Heart right ventricle (tissue), 16 donors: ENCODE data around the gene PHF19. TPM values are rescaled to one million over a fixed set of nuclear protein-coding genes. Genes with fewer than 3 reads are reported as not detected.

ENCODE experiments used
- ATAC-seq, 8 donors: fragments of 200-7000 bp; cut with Tn5 transposase; one replicate each; pipeline ENCODE4 v1.9.1; 2020; ENCODE audit warnings: mild to moderate bottlenecking in 8 of 8, moderate library complexity in 8 of 8, moderate number of reproducible peaks in 1 of 8
- DNase-seq, 2 donors: peaks; one replicate each; pipeline ENCODE4 v3.0.0-alpha.2; 2020
- H3K27ac ChIP-seq, 10 donors: fragments of 200-600 bp; sonication (generic) in 2 of 10; one replicate each; pipeline versions ENCODE4 v1.5.0 to v1.8.0; 2020 to 2022; ENCODE audit warnings: mild to moderate bottlenecking in 3 of 10
- H3K27me3 ChIP-seq, 7 donors: fragments of 200-600 bp; one replicate each; pipeline ENCODE4 v1.8.0; 2021 to 2022; ENCODE audit warnings: mild to moderate bottlenecking in 2 of 7
- H3K36me3 ChIP-seq, 9 donors: fragments of 200-600 bp; sonication (generic) in 1 of 9; one replicate each; pipeline versions ENCODE4 v1.5.0 to v1.8.0; 2020 to 2022; ENCODE audit warnings: mild to moderate bottlenecking in 2 of 9
- H3K4me1 ChIP-seq, 9 donors: fragments of 200-600 bp; sonication (generic) in 1 of 9; one replicate each; pipeline versions ENCODE4 v1.5.0 to v1.8.0; 2020 to 2022; ENCODE audit warnings: mild to moderate bottlenecking in 4 of 9
- H3K4me3 ChIP-seq, 10 donors: fragments of 200-600 bp; sonication (generic) in 2 of 10; one replicate each; pipeline versions ENCODE4 v1.5.0 to v1.8.0; 2020 to 2022; ENCODE audit warnings: mild to moderate bottlenecking in 7 of 10, moderate library complexity in 2 of 10
- H3K9me3 ChIP-seq, 11 donors: fragments of 200-600 bp in 10 of 11; sonication (generic) in 2 of 11; one replicate each; pipeline versions ENCODE4 v1.5.0 to v1.8.0; 2013 to 2022; ENCODE audit warnings: mild to moderate bottlenecking in 2 of 11, control low read depth in 1 of 11, moderate library complexity in 1 of 11
- CTCF ChIP-seq, 9 donors: fragments of 200-600 bp; sonication (generic) in 2 of 9; IDR thresholded peaks; one replicate each; pipeline versions ENCODE4 v1.5.0 to v1.8.0; 2021 to 2022; ENCODE audit warnings: antibody characterized with exemption in 9 of 9, mild to moderate bottlenecking in 5 of 9, moderate library complexity in 1 of 9
- WGBS, 2 donors: extraction: QIAGEN DNeasy Blood & Tissue Kit; methylation state at CpG; one replicate each; pipeline ENCODE4 v1.1.7; 2013; ENCODE audit warnings: inconsistent platforms in 1 of 2; 5-methylcytosine and 5-hydroxymethylcytosine counted together
- intact Hi-C, 10 donors: fragments of 100-400 bp; cut with DNase I; formaldehyde crosslinking; loops; one replicate each; pipeline versions ENCODE4 v1.11.1 to v1.14.2; 2022
- polyA plus RNA-seq, 2 donors: library from polyadenylated mRNA; stranded (reverse); fragments of 200-250 nt; gene quantifications; one replicate each; pipeline ENCODE4 v1.2.3, GENCODE V29; 2013
- total RNA-seq, 10 donors: library from RNA; stranded (reverse); fragmentation: NEBNext Ultra II Directional in 3 of 10; extraction: Animal tissue kit (Norgen Biotek cat#: 25700) in 3 of 10; gene quantifications; one replicate each; pipeline versions ENCODE4 v1.2.1 to v1.2.4, GENCODE V29; 2021 to 2023
- donor health status: Arrhythmogenic right ventricular cardiomyopathy.
- donor health status: ischemic (EF 13 %, LVEDD 7.1; RV severe dilation, severe dysfunction).
- donor health status: healthy with polysubstance abuse.
- donor health status: DM: no; HTN: yes; CAD: no.
- donor health status: DM: no; HTN: no; CAD: no.
- donor health status: ischemic (EF 25% LVEDD 6.9; RV normal size, moderate dysfunction).
- donor health status: ischemic (EF 25% LVEDD 5.7; RV mildly dilated, moderate dysfunction).
- donor health status: healthy.
- donor health status: DM: yes; HTN: yes; CAD: no.
- donor health status: Ischemic cardiomyopathy.
- donor health status: ischemic (EF 35%, LVEDD 5.7; RV mildly dilated, moderate dysfunction).
- donor health status: nonischemic (EF 11% LVEDD 7.7; RV severe dilation, severe dysfunction).
- donor health status: DM: yes; HTN: yes; CAD: no.
- donor health status: PGD.
- donor health status: ischemic (EF 29% LVEDD 5.4; RV normal size, mild dysfunction).
- donor health status: nonischemic (EF 23%, LVEDD 6.1; RV moderate dilation, normal function).

Gene PHF19
- total and polyA plus RNA-seq, 12 donors: 9.2 to 24.0 (median 12.8) TPM

- Histone ChIP-seq H3K27me3 (no peaks in the 10 kb centered on the region), H3K9me3 (no peaks in the 10 kb centered on the region), H3K4me3 (no peak overlapping the region), H3K36me3 (peaks cover 0 to 92% (median 10%) of the 10 kb centered on the region in 9 donors), H3K27ac (no peak overlapping the region), H3K4me1 (peaks cover 0 to 17% (median 6%) of the 10 kb centered on the region in 9 donors)
- ATAC-seq (no peak), DNase-seq (no peak)
- intact Hi-C loops: no loop called here
- no peak for TF ChIP-seq CTCF (IDR thresholded peaks at IDR 0.05)
- 95% methylated on average over 11 of the region's 11 CpGs for WGBS, 2 donors
Observed at GRCh38 chr9:120860083-120860482, 16.9 kb downstream of the PHF19 start.

GRCh38 chr9:120859361-120859760 lies 17.6 kb downstream of the PHF19 start:
- ATAC-seq (no peak), DNase-seq (no peak)
- WGBS, 2 donors: 77 to 78% methylated on average over 6 of the region's 6 CpGs
- Histone ChIP-seq H3K36me3 (peaks cover 0 to 89% (median 10%) of the 10 kb centered on the region in 9 donors), H3K4me3 (no peak overlapping the region), H3K9me3 (no peaks in the 10 kb centered on the region), H3K27me3 (no peaks in the 10 kb centered on the region), H3K4me1 (peaks cover 0 to 17% (median 6%) of the 10 kb centered on the region in 9 donors), H3K27ac (no peak overlapping the region)
- TF ChIP-seq CTCF (IDR thresholded peaks at IDR 0.05): no peak
- intact Hi-C loops: no loop called here

- intact Hi-C loops: no loop called here
- no peaks in the 10 kb centered on the region for H3K9me3 ChIP-seq
- TF ChIP-seq CTCF (IDR thresholded peaks at IDR 0.05): no peak
- ATAC-seq (no peak), DNase-seq (no peak)
- H3K27me3 ChIP-seq: no peaks in the 10 kb centered on the region
- peaks cover 0 to 17% (median 6%) of the 10 kb centered on the region in 9 donors for H3K4me1 ChIP-seq
- peaks cover 0 to 89% (median 15%) of the 10 kb centered on the region in 9 donors for H3K36me3 ChIP-seq
- H3K4me3 ChIP-seq: no peak overlapping the region
- WGBS, 2 donors: 93 to 96% methylated on average over 11 of the region's 11 CpGs
- no peak overlapping the region for H3K27ac ChIP-seq
Observed at GRCh38 chr9:120857902-120858301, 19.1 kb downstream of the PHF19 start.

GRCh38 chr9:120857481-120857880 lies 19.5 kb downstream of the PHF19 start:
- no peaks in the 10 kb centered on the region for H3K9me3 ChIP-seq
- peaks cover 0 to 89% (median 15%) of the 10 kb centered on the region in 9 donors for H3K36me3 ChIP-seq
- H3K4me3 ChIP-seq: no peak overlapping the region
- TF ChIP-seq CTCF (IDR thresholded peaks at IDR 0.05): no peak
- H3K27me3 ChIP-seq: no peaks in the 10 kb centered on the region
- DNase-seq (peak in 1 of 2 donors; percentile 43), ATAC-seq (peak in 5 of 8 donors; percentile 39 to 78 (median 68))
- WGBS, 2 donors: 66 to 74% methylated on average over 7 of the region's 7 CpGs
- intact Hi-C loops: no loop called here
- H3K4me1 ChIP-seq: peaks cover 0 to 17% (median 6%) of the 10 kb centered on the region in 9 donors
- H3K27ac ChIP-seq: no peak overlapping the region
